Liver (tissue), 9 donors: ENCODE results near the gene UBE2K. TPM values are rescaled to one million over a fixed set of nuclear protein-coding genes. Genes with fewer than 3 reads are reported as not detected.

Source experiments
- DNase-seq: peaks from one replicate; pipeline ENCODE4 v3.0.0-alpha.2; 2017; ENCODE audit warnings: low spot score
- H3K27ac ChIP-seq, 2 donors: one replicate each; pipeline ENCODE4 v1.7.0; 2013; ENCODE audit warnings: inconsistent platforms in 2 of 2, low read length in 2 of 2, control low read depth in 1 of 2, low read depth in 1 of 2, mild to moderate bottlenecking in 1 of 2
- H3K27me3 ChIP-seq, 4 donors: one replicate each; pipeline versions ENCODE4 v1.6.1 to v1.7.0; 2013; ENCODE audit warnings: low read length in 3 of 4, inconsistent platforms in 1 of 4, mild to moderate bottlenecking in 1 of 4, moderate library complexity in 1 of 4; ENCODE audit not compliant: control insufficient read depth in 4 of 4, insufficient read depth in 4 of 4
- H3K36me3 ChIP-seq, 4 donors: one replicate each; pipeline versions ENCODE4 v1.6.1 to v1.7.0; 2013; ENCODE audit warnings: low read length in 3 of 4, mild to moderate bottlenecking in 3 of 4, low read depth in 1 of 4, moderate library complexity in 1 of 4; ENCODE audit not compliant: control insufficient read depth in 4 of 4, insufficient read depth in 3 of 4
- H3K4me1 ChIP-seq, 4 donors: one replicate each; pipeline versions ENCODE4 v1.6.1 to v1.7.0; 2013; ENCODE audit warnings: low read length in 3 of 4, mild to moderate bottlenecking in 3 of 4, moderate library complexity in 1 of 4; ENCODE audit not compliant: control insufficient read depth in 4 of 4, insufficient read depth in 4 of 4
- H3K4me3 ChIP-seq, 3 donors: one replicate each; pipeline versions ENCODE4 v1.6.1 to v1.7.0; 2013; ENCODE audit warnings: low read length in 3 of 3, control low read depth in 1 of 3, low read depth in 1 of 3, mild to moderate bottlenecking in 1 of 3
- H3K9ac ChIP-seq, 2 donors: one replicate each; pipeline ENCODE4 v1.7.0; 2013; ENCODE audit warnings: low read length in 2 of 2, mild to moderate bottlenecking in 2 of 2, moderate library complexity in 2 of 2, control low read depth in 1 of 2, low read depth in 1 of 2
- H3K9me3 ChIP-seq, 4 donors: one replicate each; pipeline versions ENCODE4 v1.6.1 to v1.7.0; 2013; ENCODE audit warnings: low read length in 3 of 4; ENCODE audit not compliant: control insufficient read depth in 4 of 4
- EGR1 ChIP-seq, 2 donors: IDR thresholded peaks; 2 replicates each; pipeline ENCODE4 v1.6.1; 2016 to 2018; ENCODE audit warnings: antibody characterized with exemption in 2 of 2, low read depth in 2 of 2
- FOXA1 ChIP-seq: IDR thresholded peaks from 2 replicates; pipeline ENCODE4 v1.6.1; 2016; ENCODE audit warnings: antibody characterized with exemption
- FOXA2 ChIP-seq: IDR thresholded peaks from 2 replicates; pipeline ENCODE4 v1.6.1; 2016; ENCODE audit warnings: antibody characterized with exemption
- GABPA ChIP-seq, 2 donors: IDR thresholded peaks in 1 of 2; conservative IDR thresholded peaks in 1 of 2; 2 replicates each; pipeline ENCODE4 v1.6.1; 2016; ENCODE audit warnings: antibody characterized with exemption in 2 of 2, mild to moderate bottlenecking in 1 of 2, moderate library complexity in 1 of 2
- HNF4A ChIP-seq, 2 donors: conservative IDR thresholded peaks; 2 replicates each; pipeline ENCODE4 v1.6.1; 2016; ENCODE audit warnings: antibody characterized with exemption in 2 of 2, mild to moderate bottlenecking in 2 of 2
- HNF4G ChIP-seq: IDR thresholded peaks from 2 replicates; pipeline ENCODE4 v1.6.1; 2016; ENCODE audit warnings: antibody characterized with exemption
- JUND ChIP-seq, 2 donors: IDR thresholded peaks; 2 replicates each; pipeline ENCODE4 v1.6.1; 2016; ENCODE audit warnings: antibody characterized with exemption in 2 of 2
- NR2F2 ChIP-seq: IDR thresholded peaks from 2 replicates; pipeline ENCODE4 v1.6.1; 2016; ENCODE audit warnings: antibody characterized with exemption
- RAD21 ChIP-seq, 2 donors: IDR thresholded peaks; 2 replicates each; pipeline ENCODE4 v1.6.1; 2016; ENCODE audit warnings: antibody characterized with exemption in 2 of 2, mild to moderate bottlenecking in 2 of 2
- RXRA ChIP-seq, 2 donors: IDR thresholded peaks; 2 replicates each; pipeline ENCODE4 v1.6.1; 2017 to 2018; ENCODE audit warnings: antibody characterized with exemption in 2 of 2, mild to moderate bottlenecking in 1 of 2
- TAF1 ChIP-seq: conservative IDR thresholded peaks from 2 replicates; pipeline ENCODE4 v1.6.1; 2016; ENCODE audit warnings: antibody characterized with exemption, mild to moderate bottlenecking
- YY1 ChIP-seq: IDR thresholded peaks from 2 replicates; pipeline ENCODE4 v1.6.1; 2016; ENCODE audit warnings: antibody characterized with exemption, mild to moderate bottlenecking
- ZBTB33 ChIP-seq: IDR thresholded peaks from 2 replicates; pipeline ENCODE4 v1.6.1; 2016; ENCODE audit warnings: antibody characterized with exemption
- WGBS: extraction: QIAGEN DNeasy Blood & Tissue Kit; methylation state at CpG from one replicate; pipeline ENCODE4 v1.1.7; 2013; 5-methylcytosine and 5-hydroxymethylcytosine counted together
- polyA plus RNA-seq, 2 donors: library from polyadenylated mRNA; stranded (reverse) in 1 of 2; unstranded in 1 of 2; fragments of 200-250 nt in 1 of 2; fragments of >200 nt in 1 of 2; fragmentation: Nextera tagmentation in 1 of 2; extraction: Ambion mirVana in 1 of 2; gene quantifications; one replicate each; pipeline versions ENCODE4 v1.2.1 to v1.2.3, GENCODE V29; 2013 to 2015
- total RNA-seq, 2 donors: library from RNA; depleted of rRNA; stranded (reverse); fragments of >200 nt; gene quantifications; one replicate each; pipeline ENCODE4 v1.2.3, GENCODE V29; 2014
- TF ChIP-seq, protein P1 (sequence below): IDR thresholded peaks from 2 replicates; pipeline ENCODE4 v1.6.1; 2016; ENCODE audit warnings: antibody characterized with exemption
- TF ChIP-seq, protein P2 (sequence below): fragments of 150-350 bp; IDR thresholded peaks from 2 replicates; pipeline ENCODE4 v1.5.1; 2017; ENCODE audit warnings: improper control_type of control experiment, low read depth, low read length; ENCODE audit not compliant: missing input control
- TF ChIP-seq, protein P3 (sequence below): IDR thresholded peaks from 2 replicates; pipeline ENCODE4 v1.6.1; 2016; ENCODE audit warnings: antibody characterized with exemption, mild to moderate bottlenecking
- TF ChIP-seq, protein P4 (sequence below): IDR thresholded peaks from 2 replicates; pipeline ENCODE4 v1.6.1; 2016; ENCODE audit warnings: antibody characterized with exemption
- donor health status: healthy.
- donor health status: healthy.
- donor health status: healthy.
- donor health status: healthy.
- donor health status: healthy.

UBE2K gene
- total and polyA plus RNA-seq, 4 donors, result 21.5 to 45.3 (median 26.0) TPM

DNA sequence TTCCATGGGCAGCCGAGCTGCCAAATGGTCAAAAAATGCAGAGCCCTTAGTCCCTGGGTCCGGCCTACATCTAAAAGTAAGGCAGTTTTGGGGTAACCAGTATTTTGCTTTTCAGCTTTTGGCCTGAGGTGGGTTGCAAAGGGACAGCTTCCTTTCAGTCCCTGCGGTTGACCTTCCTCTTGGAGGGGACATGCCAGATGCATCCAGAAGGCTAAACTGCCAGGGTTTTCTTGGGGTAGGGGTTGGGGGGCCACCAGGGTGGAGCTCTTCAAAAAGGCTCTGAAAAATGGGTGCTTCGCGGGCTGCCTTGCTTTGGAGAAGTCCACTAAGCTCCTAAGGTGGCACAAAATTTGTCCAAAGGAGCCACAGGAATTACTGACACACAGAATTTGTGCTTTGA, 120.7 kb downstream of the UBE2K start:
- no peaks in the 10 kb centered on the region for H3K9me3 ChIP-seq
- 88% methylated on average over 5 of the region's 5 CpGs for WGBS
- TF ChIP-seq GABPA (IDR thresholded peaks at IDR 0.05 in 1 of 2, conservative IDR thresholded peaks at IDR 0.05 in 1 of 2), result no peak
- TF ChIP-seq, protein P1, sequence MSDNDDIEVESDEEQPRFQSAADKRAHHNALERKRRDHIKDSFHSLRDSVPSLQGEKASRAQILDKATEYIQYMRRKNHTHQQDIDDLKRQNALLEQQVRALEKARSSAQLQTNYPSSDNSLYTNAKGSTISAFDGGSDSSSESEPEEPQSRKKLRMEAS, result no peak
- H3K36me3 ChIP-seq, result peaks cover 0 to 3% (median under 1%) of the 10 kb centered on the region in 4 donors
- H3K27me3 ChIP-seq, result no peaks in the 10 kb centered on the region
- H3K27ac ChIP-seq, result no peak overlapping the region
- H3K4me3 ChIP-seq, result no peak overlapping the region
- H3K4me1 ChIP-seq, result no peaks in the 10 kb centered on the region
- H3K9ac ChIP-seq, result no peak overlapping the region
- no peak for DNase-seq

DNA sequence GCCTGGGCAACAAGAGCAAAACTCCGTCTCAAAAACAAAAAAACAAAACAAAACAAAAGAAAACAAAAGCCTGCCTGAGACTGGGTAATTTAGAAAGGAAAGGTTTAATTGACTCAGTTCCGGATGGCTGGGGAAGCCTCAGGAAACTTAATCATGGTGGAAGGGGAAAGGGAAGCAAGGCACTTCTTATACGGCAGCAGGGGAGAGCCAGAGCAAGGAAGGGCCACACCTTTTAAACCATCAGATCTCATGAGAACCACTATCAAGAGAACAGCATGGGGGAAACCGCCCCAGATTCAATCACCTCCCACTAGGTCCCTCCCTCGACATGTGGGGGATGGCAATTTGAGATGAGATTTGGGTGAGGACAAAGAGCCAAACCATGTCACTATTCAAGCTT, 122.2 kb downstream of the UBE2K start:
- Histone ChIP-seq H3K27me3 (no peaks in the 10 kb centered on the region), H3K9me3 (no peaks in the 10 kb centered on the region), H3K4me3 (no peak overlapping the region), H3K9ac (no peak overlapping the region), H3K36me3 (peaks cover 0 to 7% (median 2%) of the 10 kb centered on the region in 4 donors), H3K27ac (no peak overlapping the region), H3K4me1 (peaks cover 0 to 2% (median under 1%) of the 10 kb centered on the region in 4 donors)
- WGBS, result 74% methylated on average over 5 of the region's 5 CpGs
- no peak for DNase-seq
- TF ChIP-seq FOXA1 (no peak), FOXA2 (no peak), RXRA (IDR thresholded peaks at IDR 0.05) (no peak), GABPA (IDR thresholded peaks at IDR 0.05 in 1 of 2, conservative IDR thresholded peaks at IDR 0.05 in 1 of 2) (no peak), HNF4G (no peak), ZBTB33 (no peak), JUND (IDR thresholded peaks at IDR 0.05) (no peak), TAF1 (no peak)
- TF ChIP-seq, protein P2, sequence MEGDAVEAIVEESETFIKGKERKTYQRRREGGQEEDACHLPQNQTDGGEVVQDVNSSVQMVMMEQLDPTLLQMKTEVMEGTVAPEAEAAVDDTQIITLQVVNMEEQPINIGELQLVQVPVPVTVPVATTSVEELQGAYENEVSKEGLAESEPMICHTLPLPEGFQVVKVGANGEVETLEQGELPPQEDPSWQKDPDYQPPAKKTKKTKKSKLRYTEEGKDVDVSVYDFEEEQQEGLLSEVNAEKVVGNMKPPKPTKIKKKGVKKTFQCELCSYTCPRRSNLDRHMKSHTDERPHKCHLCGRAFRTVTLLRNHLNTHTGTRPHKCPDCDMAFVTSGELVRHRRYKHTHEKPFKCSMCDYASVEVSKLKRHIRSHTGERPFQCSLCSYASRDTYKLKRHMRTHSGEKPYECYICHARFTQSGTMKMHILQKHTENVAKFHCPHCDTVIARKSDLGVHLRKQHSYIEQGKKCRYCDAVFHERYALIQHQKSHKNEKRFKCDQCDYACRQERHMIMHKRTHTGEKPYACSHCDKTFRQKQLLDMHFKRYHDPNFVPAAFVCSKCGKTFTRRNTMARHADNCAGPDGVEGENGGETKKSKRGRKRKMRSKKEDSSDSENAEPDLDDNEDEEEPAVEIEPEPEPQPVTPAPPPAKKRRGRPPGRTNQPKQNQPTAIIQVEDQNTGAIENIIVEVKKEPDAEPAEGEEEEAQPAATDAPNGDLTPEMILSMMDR, result no peak
- TF ChIP-seq, protein P1, result no peak

DNA sequence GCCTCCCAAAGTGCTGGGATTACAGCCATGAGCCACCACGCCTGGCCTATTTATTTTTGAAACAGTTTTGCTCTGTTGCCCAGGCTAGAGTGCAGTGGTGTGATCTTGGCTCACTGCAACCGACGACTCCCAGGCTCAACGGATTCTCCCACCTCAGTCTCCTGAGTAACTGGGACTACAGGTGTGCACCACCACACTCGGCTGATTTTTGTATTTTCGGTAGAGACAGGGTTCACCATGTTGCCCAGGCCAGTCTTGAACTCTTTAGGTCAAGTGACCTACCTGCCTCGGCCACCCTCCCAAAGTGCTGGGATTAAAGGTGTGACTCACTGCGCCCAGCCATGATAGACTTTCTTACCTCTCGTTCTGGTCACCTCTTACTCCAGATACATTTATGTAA, 124.0 kb downstream of the UBE2K start:
- Histone ChIP-seq H3K27me3 (no peaks in the 10 kb centered on the region), H3K9ac (no peak overlapping the region), H3K9me3 (no peaks in the 10 kb centered on the region), H3K4me3 (no peak overlapping the region), H3K4me1 (peaks cover 0 to 6% (median 3%) of the 10 kb centered on the region in 4 donors), H3K27ac (no peak overlapping the region), H3K36me3 (peaks cover 0 to 8% (median 2%) of the 10 kb centered on the region in 4 donors)
- no peak for DNase-seq
- WGBS, result 97% methylated on average over 9 of the region's 9 CpGs
- TF ChIP-seq, protein P1, result no peak
- no peak for TF ChIP-seq HNF4A (conservative IDR thresholded peaks at IDR 0.05)
- TF ChIP-seq RAD21 (IDR thresholded peaks at IDR 0.05), result no peak
- TF ChIP-seq, protein P3, sequence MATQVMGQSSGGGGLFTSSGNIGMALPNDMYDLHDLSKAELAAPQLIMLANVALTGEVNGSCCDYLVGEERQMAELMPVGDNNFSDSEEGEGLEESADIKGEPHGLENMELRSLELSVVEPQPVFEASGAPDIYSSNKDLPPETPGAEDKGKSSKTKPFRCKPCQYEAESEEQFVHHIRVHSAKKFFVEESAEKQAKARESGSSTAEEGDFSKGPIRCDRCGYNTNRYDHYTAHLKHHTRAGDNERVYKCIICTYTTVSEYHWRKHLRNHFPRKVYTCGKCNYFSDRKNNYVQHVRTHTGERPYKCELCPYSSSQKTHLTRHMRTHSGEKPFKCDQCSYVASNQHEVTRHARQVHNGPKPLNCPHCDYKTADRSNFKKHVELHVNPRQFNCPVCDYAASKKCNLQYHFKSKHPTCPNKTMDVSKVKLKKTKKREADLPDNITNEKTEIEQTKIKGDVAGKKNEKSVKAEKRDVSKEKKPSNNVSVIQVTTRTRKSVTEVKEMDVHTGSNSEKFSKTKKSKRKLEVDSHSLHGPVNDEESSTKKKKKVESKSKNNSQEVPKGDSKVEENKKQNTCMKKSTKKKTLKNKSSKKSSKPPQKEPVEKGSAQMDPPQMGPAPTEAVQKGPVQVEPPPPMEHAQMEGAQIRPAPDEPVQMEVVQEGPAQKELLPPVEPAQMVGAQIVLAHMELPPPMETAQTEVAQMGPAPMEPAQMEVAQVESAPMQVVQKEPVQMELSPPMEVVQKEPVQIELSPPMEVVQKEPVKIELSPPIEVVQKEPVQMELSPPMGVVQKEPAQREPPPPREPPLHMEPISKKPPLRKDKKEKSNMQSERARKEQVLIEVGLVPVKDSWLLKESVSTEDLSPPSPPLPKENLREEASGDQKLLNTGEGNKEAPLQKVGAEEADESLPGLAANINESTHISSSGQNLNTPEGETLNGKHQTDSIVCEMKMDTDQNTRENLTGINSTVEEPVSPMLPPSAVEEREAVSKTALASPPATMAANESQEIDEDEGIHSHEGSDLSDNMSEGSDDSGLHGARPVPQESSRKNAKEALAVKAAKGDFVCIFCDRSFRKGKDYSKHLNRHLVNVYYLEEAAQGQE, result no peak
- TF ChIP-seq EGR1 (IDR thresholded peaks at IDR 0.05; ENCODE audit: low read depth in 2 of 2), result no peak
- TF ChIP-seq RXRA (IDR thresholded peaks at IDR 0.05), result no peak
- TF ChIP-seq YY1, result no peak
- TF ChIP-seq, protein P4, sequence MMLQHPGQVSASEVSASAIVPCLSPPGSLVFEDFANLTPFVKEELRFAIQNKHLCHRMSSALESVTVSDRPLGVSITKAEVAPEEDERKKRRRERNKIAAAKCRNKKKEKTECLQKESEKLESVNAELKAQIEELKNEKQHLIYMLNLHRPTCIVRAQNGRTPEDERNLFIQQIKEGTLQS, result no peak
- no peak for TF ChIP-seq TAF1
- no peak for TF ChIP-seq ZBTB33
- TF ChIP-seq JUND (IDR thresholded peaks at IDR 0.05), result no peak
- TF ChIP-seq NR2F2, result no peak
- no peak for TF ChIP-seq HNF4G
- TF ChIP-seq FOXA1, result no peak
